ENCODE data around the gene ZNF681.
"Not testable (repeated sequence)": the region's sequence is repeated elsewhere in the genome, so short reads cannot be mapped to it uniquely, and the experiment has no call there.

The ZNF681 gene

DNA sequence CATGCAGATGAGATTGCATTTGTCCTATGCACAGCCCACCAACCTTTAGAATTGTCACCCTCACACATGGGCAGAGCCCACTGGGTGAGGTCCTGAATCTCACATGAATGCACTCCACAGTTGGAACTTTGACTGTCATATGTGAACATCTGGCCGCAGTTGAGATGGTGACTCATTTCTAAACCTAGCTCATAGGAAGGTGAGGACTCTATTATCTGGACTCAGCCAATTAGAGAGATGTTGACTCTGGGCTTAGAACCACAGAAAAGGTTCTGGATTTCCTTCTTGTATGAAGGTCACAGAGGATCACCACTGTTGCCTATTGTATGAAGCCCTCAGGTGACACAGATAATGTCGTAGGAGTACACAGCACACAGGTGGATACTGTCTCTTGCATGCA lies 25.6 kb upstream of the ZNF681 start:
- no peak overlapping the region for H3K9ac ChIP-seq (ENCODE audit: insufficient read length, low read depth)
- no peak for DNase-seq (ENCODE audit: low read depth, low spot score)
- no peaks in the 10 kb centered on the region for H3K27me3 ChIP-seq (ENCODE audit: insufficient read depth, insufficient read length)
- H3K4me3 ChIP-seq (ENCODE audit: insufficient read length, low read depth), result no peak overlapping the region
- peaks cover 13% of the 10 kb centered on the region; the same call in 1 of the 2 replicates for H3K9me3 ChIP-seq (ENCODE audit: insufficient read depth, low read length)
- no peaks in the 10 kb centered on the region for H3K36me3 ChIP-seq (ENCODE audit: insufficient read depth, insufficient read length, low read length)
- TF ChIP-seq SUZ12 (IDR thresholded peaks at IDR 0.05; ENCODE audit: extremely low read depth, insufficient read depth, insufficient read length) (no peak), ZNF274 (IDR thresholded peaks at IDR 0.05; ENCODE audit: low read depth, low read length) (no peak), YY1 (IDR thresholded peaks at IDR 0.05; ENCODE audit: insufficient read depth, insufficient read length) (no peak)
- H3K4me1 ChIP-seq (ENCODE audit: insufficient read depth, insufficient read length), result no peaks in the 10 kb centered on the region

DNA sequence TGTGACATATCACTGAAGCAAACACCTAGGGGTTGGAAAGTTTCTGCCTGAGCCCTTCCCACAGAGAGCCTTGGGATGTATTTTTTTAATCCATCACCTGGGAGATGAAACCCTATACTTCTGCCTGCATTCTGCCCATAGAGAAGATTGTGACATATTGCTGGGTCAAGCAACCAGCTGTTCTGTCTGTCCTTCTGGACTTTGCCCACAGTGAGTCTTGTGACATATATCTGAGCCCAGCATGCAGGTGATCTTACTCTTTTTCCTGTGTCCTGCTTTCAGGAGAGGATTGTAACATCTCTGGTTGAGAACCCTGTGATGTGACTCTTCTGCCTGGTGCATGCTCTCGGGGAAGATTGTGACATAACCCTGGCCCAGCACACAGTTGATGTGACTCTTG lies 24.9 kb upstream of the ZNF681 start:
- no peak for TF ChIP-seq ZNF274 (IDR thresholded peaks at IDR 0.05; ENCODE audit: low read depth, low read length)
- no peaks in the 10 kb centered on the region for H3K36me3 ChIP-seq (ENCODE audit: insufficient read depth, insufficient read length, low read length)
- peaks cover 13% of the 10 kb centered on the region; the same call in 1 of the 2 replicates for H3K9me3 ChIP-seq (ENCODE audit: insufficient read depth, low read length)
- H3K4me1 ChIP-seq (ENCODE audit: insufficient read depth, insufficient read length), result no peaks in the 10 kb centered on the region
- DNase-seq (ENCODE audit: low read depth, low spot score), result no peak
- H3K27me3 ChIP-seq (ENCODE audit: insufficient read depth, insufficient read length), result no peaks in the 10 kb centered on the region
- H3K4me3 ChIP-seq (ENCODE audit: insufficient read length, low read depth), result no peak overlapping the region
- H3K9ac ChIP-seq (ENCODE audit: insufficient read length, low read depth), result no peak overlapping the region

DNA sequence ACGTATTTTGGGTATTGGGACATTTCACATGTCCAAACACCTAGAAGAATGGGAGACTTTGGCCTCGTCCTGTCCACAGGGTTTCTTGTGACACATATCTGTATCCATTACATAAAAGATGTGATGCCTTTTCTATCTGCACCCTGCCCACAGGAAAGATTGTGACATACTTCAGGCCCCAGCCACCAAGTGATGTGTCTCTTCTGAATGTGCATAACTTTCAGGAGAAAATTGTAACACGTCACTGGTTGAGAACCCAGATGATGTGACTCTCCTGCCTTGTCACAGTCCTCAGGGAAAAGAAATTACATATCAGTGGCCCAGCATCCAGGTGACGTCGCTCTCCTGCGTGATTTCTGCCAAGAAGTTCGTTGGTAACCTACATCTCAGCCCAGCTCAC lies 21.0 kb upstream of the ZNF681 start:
- Histone ChIP-seq H3K4me1 (ENCODE audit: insufficient read depth, insufficient read length) (no peaks in the 10 kb centered on the region), H3K9me3 (ENCODE audit: insufficient read depth, low read length) (peaks cover 13% of the 10 kb centered on the region; the same call in 1 of the 2 replicates), H3K36me3 (ENCODE audit: insufficient read depth, insufficient read length, low read length) (no peaks in the 10 kb centered on the region), H3K9ac (ENCODE audit: insufficient read length, low read depth) (no peak overlapping the region), H3K4me3 (ENCODE audit: insufficient read length, low read depth) (no peak overlapping the region), H3K27me3 (ENCODE audit: insufficient read depth, insufficient read length) (no peaks in the 10 kb centered on the region)
- no peak for DNase-seq (ENCODE audit: low read depth, low spot score)
- TF ChIP-seq YY1 (IDR thresholded peaks at IDR 0.05; ENCODE audit: insufficient read depth, insufficient read length), result no peak

DNA sequence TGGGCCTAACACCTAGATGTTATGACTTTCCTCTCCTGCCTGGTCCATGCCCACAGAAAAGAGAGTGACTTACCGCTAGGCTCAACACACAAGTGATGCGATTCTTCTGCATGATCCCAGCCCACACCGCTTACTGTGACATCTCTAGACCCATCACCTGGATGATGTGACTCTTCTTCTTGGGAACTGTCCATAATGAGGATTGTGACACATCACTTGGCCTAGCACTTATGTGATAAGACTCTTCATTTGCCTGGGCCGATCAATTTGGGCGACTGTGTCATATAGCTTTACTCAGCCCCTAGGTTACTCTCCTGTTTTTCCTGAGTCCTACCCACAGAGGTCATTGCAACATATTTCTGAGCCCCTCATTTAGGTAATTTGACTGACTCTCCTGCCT lies 19.9 kb upstream of the ZNF681 start:
- Histone ChIP-seq H3K4me1 (ENCODE audit: insufficient read depth, insufficient read length) (no peaks in the 10 kb centered on the region), H3K36me3 (ENCODE audit: insufficient read depth, insufficient read length, low read length) (no peaks in the 10 kb centered on the region), H3K4me3 (ENCODE audit: insufficient read length, low read depth) (no peak overlapping the region), H3K9ac (ENCODE audit: insufficient read length, low read depth) (no peak overlapping the region), H3K27me3 (ENCODE audit: insufficient read depth, insufficient read length) (no peaks in the 10 kb centered on the region), H3K9me3 (ENCODE audit: insufficient read depth, low read length) (peaks cover 13% of the 10 kb centered on the region; the same call in 1 of the 2 replicates)
- no peak for DNase-seq (ENCODE audit: low read depth, low spot score)
- TF ChIP-seq YY1 (IDR thresholded peaks at IDR 0.05; ENCODE audit: insufficient read depth, insufficient read length) (no peak), SUZ12 (IDR thresholded peaks at IDR 0.05; ENCODE audit: extremely low read depth, insufficient read depth, insufficient read length) (no peak), ZNF274 (IDR thresholded peaks at IDR 0.05; ENCODE audit: low read depth, low read length) (no peak)

DNA sequence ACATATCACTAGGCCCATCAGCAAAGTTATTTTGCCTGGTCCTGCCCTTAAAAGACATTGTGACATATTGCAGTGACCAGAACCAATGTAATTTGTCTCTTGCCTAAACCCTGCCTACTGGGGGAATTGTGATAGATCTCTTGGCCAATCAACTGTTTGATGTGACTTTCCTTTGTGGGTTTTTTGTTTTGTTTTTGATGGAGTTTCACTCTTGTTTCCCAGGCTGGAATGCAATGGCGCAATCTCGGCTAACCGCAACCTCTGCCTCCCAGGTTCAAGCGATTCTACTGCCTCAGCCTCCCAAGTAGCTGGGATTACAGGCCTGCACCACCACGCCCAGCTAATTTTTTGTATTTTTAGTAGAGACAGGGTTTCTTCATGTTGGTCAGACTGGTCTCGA lies 19.3 kb upstream of the ZNF681 start:
- not testable (repeated sequence) for H3K4me1 ChIP-seq (ENCODE audit: insufficient read depth, insufficient read length); H3K36me3 ChIP-seq (ENCODE audit: insufficient read depth, insufficient read length, low read length); H3K4me3 ChIP-seq (ENCODE audit: insufficient read length, low read depth); H3K27me3 ChIP-seq (ENCODE audit: insufficient read depth, insufficient read length); H3K9ac ChIP-seq (ENCODE audit: insufficient read length, low read depth); DNase-seq (ENCODE audit: low read depth, low spot score)
- H3K9me3 ChIP-seq (ENCODE audit: insufficient read depth, low read length), result peaks cover 13% of the 10 kb centered on the region; the same call in 1 of the 2 replicates

DNA sequence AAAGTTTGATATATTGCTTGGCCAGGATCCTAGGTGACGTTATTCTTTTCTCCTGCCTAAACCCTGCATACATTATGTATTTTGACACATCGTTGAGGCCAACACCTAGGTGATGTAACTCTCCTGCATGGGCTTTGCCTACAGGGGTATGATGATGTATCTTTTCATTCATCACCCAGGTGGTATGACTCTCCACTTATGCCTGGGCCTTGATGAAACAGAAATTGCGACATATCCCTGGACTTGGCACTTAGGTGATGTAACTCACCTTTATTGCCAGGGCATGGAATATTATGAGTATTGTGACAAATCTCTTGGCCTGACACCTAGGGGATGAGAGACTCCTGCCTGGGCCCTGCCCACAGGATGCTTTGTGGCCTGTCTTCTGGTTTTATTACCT lies 18.5 kb upstream of the ZNF681 start:
- no peaks in the 10 kb centered on the region for H3K4me1 ChIP-seq (ENCODE audit: insufficient read depth, insufficient read length)
- peaks cover 8% of the 10 kb centered on the region; the same call in 1 of the 2 replicates for H3K9me3 ChIP-seq (ENCODE audit: insufficient read depth, low read length)
- no peak for DNase-seq (ENCODE audit: low read depth, low spot score)
- no peaks in the 10 kb centered on the region for H3K27me3 ChIP-seq (ENCODE audit: insufficient read depth, insufficient read length)
- H3K4me3 ChIP-seq (ENCODE audit: insufficient read length, low read depth), result no peak overlapping the region
- H3K9ac ChIP-seq (ENCODE audit: insufficient read length, low read depth), result no peak overlapping the region
- no peaks in the 10 kb centered on the region for H3K36me3 ChIP-seq (ENCODE audit: insufficient read depth, insufficient read length, low read length)
- no peak for TF ChIP-seq SUZ12 (IDR thresholded peaks at IDR 0.05; ENCODE audit: extremely low read depth, insufficient read depth, insufficient read length)
- TF ChIP-seq YY1 (IDR thresholded peaks at IDR 0.05; ENCODE audit: insufficient read depth, insufficient read length), result no peak
- no peak for TF ChIP-seq ZNF274 (IDR thresholded peaks at IDR 0.05; ENCODE audit: low read depth, low read length)

DNA sequence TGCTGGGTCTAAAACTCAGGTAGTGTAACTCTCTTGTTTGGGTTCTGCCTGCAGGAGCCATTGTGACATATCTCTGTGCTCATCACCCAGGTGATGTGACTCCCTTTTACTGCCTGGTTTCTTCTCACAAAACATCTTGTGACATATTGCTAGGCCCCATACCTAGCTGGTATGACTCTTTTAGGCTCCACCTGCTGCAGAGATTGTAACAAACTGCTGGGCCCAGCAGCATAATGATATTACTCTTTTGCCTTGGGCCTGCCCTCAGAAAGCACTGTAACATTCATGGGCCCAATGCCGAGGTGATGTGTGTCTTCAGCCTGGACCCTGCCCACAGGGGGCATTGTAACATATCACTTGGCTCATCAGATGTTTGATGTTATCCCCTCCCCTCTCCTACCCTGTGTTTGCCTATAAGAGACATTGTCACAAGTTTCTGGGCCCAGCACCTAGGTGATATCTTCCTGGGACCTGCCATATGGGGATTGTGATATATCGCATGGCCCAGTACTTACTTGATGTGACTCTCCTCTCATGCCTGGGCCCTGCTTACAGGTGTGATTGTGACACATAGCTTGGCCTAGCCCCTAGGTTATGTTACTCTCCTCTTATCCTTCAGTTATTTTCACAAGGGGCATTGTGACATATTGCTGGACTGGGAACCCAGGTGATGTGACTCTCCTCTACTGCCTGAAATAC lies 18.0 kb upstream of the ZNF681 start:
- DNase-seq (ENCODE audit: low read depth, low spot score), result no peak
- Histone ChIP-seq H3K36me3 (ENCODE audit: insufficient read depth, insufficient read length, low read length) (no peaks in the 10 kb centered on the region), H3K27me3 (ENCODE audit: insufficient read depth, insufficient read length) (no peaks in the 10 kb centered on the region), H3K4me1 (ENCODE audit: insufficient read depth, insufficient read length) (no peaks in the 10 kb centered on the region), H3K4me3 (ENCODE audit: insufficient read length, low read depth) (no peak overlapping the region), H3K9ac (ENCODE audit: insufficient read length, low read depth) (no peak overlapping the region), H3K9me3 (ENCODE audit: insufficient read depth, low read length) (peaks cover 3% of the 10 kb centered on the region; the same call in 1 of the 2 replicates)
- TF ChIP-seq ZNF274 (IDR thresholded peaks at IDR 0.05; ENCODE audit: low read depth, low read length), result no peak
- no peak for TF ChIP-seq YY1 (IDR thresholded peaks at IDR 0.05; ENCODE audit: insufficient read depth, insufficient read length)
- no peak for TF ChIP-seq SUZ12 (IDR thresholded peaks at IDR 0.05; ENCODE audit: extremely low read depth, insufficient read depth, insufficient read length)

DNA sequence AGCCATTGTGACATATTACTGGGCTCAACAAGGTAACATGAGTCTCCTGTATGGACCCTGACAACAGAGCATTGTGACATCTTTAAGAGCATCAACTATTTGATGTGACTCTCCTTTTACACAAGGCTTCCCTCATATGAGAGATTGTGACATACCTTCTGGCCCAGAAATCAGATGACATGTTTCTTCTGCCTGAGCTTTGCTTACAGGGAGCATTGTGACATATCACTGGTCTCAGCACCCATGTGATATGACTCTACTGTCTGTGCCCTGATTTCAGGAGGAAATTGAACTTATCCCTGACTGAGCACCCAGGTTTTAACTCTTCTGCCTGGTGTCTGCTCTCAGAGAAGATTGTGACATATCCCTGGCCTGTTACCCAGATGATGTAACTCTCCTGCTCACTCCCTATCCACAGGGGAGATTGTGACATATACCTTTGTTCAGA lies 15.9 kb upstream of the ZNF681 start:
- H3K4me1 ChIP-seq (ENCODE audit: insufficient read depth, insufficient read length), result no peaks in the 10 kb centered on the region
- H3K4me3 ChIP-seq (ENCODE audit: insufficient read length, low read depth), result no peak overlapping the region
- no peaks in the 10 kb centered on the region; the same call in 1 of the 2 replicates for H3K9me3 ChIP-seq (ENCODE audit: insufficient read depth, low read length)
- no peaks in the 10 kb centered on the region for H3K36me3 ChIP-seq (ENCODE audit: insufficient read depth, insufficient read length, low read length)
- H3K9ac ChIP-seq (ENCODE audit: insufficient read length, low read depth), result no peak overlapping the region
- H3K27me3 ChIP-seq (ENCODE audit: insufficient read depth, insufficient read length), result no peaks in the 10 kb centered on the region
- TF ChIP-seq YY1 (IDR thresholded peaks at IDR 0.05; ENCODE audit: insufficient read depth, insufficient read length) (no peak), ZNF274 (IDR thresholded peaks at IDR 0.05; ENCODE audit: low read depth, low read length) (no peak), SUZ12 (IDR thresholded peaks at IDR 0.05; ENCODE audit: extremely low read depth, insufficient read depth, insufficient read length) (no peak)
- no peak for DNase-seq (ENCODE audit: low read depth, low spot score)

All from NT2/D1 (cell line).